IPS DF 4.7 (cell line): ENCODE results near the gene RPL18.

ENCODE experiments used
- DNase-seq: peaks from one replicate; pipeline ENCODE4 v3.0.0-alpha.2; 2013; ENCODE audit warnings: low spot score; ENCODE audit errors: extremely low read depth

Gene RPL18

DNA sequence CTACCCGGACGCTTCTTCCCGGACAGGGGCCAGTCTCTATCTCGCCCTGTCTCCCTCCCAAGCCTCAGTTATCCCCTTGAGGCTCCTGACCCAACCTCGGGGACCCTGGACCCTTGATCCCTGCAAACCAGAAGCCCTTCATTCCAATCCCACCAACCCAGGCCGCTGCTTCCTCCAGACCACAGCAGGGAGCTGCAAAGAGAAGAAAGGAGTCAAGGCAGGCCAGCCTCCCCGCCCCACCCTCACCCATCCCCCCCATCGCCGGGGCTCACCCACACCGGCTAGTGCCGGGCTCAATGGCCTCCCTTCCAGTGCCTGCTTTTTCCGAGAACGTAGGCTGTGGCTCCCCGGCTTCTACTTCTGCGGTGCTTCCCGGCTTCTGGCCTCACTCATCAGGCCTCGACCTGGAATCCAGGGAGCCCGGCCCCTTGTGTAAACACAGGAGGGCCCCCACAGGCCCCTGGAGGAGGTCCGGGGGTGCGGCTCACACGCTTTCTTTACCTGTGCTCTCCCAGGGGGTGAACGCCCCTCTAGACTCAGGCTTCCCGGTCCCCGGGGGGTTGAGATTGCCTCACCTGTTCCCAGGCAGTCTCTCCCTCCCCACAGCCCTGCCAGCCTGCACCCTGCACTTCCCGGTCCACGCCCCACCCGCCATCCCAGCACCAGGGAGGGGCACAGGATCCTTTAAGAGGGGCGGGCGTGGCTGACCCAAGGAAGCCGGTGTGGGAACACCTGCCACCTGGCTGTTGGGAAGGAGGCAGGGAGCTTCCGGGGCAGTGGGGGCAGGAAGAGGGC, 4.3 kb downstream of the RPL18 start, which contains the start of gene FAM83E:
Gene FAM83E (minus strand): TSS at position 641 of the 795 bp plus-strand sequence. CDS start 1,704 bp downstream, outside the sequence.
- no peak for DNase-seq

- no peak for DNase-seq
Observed at GRCh38 chr19:48613852-48614435, 5.0 kb downstream of the RPL18 start.

- no peak for DNase-seq
Observed at GRCh38 chr19:48613024-48613851, 5.7 kb downstream of the RPL18 start.

GRCh38 chr19:48611872-48612271, 7.1 kb downstream of the RPL18 start:
- DNase-seq, result no peak

GRCh38 chr19:48609571-48610108, 9.3 kb downstream of the RPL18 start:
- no peak for DNase-seq

DNA sequence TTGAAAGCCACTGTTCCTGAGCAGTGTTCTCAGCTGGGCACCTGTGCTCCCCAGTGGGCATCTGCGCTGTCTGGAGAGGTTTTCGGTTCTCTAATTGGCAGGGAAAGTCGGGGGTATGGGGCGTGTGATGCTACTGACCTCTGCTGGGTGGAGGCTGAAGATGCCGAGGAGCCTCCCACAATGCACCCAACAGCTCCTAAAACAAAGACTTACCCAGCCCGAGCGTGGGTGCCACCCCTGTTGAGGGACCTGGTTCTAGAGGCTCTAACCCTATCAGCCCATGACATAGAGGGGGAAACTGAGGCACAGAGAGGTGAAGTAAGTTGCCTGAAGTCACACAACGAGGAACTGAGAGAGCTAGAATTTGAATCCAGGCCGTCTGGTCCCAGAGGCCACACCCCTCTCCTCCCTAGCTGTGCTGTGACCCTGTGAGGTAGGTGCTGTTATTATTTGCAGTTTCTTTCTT, 10.1 kb downstream of the RPL18 start:
- DNase-seq, result no peak

- DNase-seq, result no peak
Observed at GRCh38 chr19:48607359-48607755, 11.6 kb downstream of the RPL18 start.

GRCh38 chr19:48606463-48607358, 12.3 kb downstream of the RPL18 start, which contains the start of gene SPACA4:
Gene SPACA4 (plus strand): TSS chr19:48606742. CDS start chr19:48606979, 237 bp downstream.
- no peak for DNase-seq

GRCh38 chr19:48603850-48604249, 15.1 kb downstream of the RPL18 start:
- no peak for DNase-seq

GRCh38 chr19:48603449-48603848, 15.5 kb downstream of the RPL18 start:
- DNase-seq, result no peak

DNA sequence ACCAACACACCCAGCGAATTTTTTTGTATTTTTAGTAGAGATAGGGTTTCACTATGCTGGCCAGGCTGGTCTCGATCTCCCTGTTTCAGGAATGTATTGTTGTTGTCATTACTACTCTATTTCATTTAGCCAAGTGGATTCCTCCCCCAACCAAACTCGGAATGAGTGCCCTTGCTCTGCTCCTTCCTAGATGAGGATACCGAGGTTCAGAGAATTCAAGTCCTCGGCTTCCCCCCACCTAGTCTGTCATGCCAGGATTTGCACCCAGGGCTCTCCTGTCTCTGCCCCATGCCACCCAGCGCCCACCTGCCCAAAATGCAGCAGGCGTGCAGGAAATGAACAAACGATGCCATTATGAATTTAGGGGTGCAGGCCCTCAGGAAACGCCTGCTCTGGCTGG, 16.0 kb downstream of the RPL18 start:
- no peak for DNase-seq

DNA sequence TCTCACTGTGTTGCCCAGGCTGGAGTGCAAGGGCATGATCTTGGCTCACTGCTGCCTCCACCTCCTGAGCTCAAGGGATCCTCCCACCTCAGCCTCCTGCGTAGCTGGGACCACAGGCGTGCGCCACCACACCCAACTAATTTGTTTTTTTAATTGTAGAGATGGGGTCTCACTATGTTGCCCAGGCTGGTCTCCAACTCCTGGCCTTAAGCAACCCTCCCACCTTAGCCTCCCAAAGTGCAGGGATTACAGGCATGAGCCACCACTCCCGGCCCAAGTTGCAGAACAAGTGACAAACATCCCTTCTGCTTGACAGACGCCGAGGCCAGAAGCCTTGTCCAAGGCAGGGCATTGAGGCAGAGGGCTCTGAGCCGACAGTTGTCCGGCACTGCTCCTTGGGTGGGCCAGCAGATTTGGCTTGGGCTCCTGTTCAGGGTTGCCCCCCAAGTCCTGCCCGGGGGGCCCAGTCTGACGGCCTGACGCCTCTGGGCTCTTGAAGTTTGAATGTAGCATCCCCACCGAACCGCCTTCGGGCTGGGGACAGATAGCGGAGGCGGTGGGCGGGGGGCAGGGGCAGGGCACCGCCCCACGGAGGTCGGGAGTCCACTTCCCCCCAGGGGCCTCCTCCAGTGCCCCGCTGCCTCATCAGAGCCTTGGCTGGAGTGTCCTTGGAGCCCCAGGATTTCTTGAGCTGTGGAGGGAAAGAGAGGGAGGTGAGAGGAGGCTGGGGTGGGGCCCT, 18.1 kb downstream of the RPL18 start:
- no peak for DNase-seq

DNA sequence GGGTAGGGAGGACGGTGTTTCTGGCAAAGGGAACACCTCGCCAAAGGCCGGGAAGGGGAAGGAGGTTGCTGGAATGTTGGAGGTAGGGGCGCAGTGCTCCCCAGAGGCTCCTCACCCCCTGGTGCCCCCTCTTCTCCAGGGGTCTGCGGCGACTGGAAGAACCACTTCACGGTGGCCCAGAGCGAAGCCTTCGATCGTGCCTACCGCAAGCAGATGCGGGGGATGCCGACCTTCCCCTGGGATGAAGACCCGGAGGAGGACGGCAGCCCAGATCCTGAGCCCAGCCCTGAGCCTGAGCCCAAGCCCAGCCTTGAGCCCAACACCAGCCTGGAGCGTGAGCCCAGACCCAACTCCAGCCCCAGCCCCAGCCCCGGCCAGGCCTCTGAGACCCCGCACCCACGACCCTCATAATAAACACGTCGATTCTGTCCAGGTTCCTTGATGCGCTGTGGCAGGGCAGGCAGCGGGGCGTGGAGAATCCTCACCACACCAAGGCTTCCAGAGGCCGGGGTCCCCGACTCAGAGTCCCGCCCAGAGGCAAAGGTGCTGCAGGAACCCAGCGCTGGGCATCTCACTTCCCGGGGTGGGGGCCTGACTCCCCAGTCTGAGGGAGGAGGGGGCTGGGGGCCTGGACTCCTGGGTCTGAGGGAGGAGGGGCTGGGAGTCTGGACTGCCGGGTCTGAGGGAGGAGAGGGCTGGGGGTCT, 19.8 kb downstream of the RPL18 start:
- DNase-seq, result no peak

GRCh38 chr19:48596679-48597465, 22.1 kb downstream of the RPL18 start:
- no peak for DNase-seq

DNA sequence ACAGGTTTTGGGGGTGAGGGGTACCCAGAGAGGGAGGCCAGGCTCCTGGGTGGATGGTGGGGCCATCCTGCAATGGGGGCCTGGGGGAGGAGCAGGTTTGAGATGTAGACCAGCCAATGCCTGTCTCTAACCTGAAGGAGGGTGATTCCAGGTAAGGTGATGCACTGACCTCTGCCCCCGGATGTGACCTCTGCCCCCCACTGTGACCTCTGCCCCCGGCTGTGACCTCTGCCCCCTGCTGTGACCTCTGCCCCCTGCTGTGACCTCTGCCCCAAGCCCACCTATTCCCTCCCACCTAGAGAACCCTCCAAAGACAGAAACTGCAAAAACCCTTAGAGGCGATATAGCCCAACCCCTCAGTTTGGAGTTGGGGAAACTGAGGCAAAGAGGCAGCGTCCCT, 22.7 kb downstream of the RPL18 start:
- no peak for DNase-seq

DNA sequence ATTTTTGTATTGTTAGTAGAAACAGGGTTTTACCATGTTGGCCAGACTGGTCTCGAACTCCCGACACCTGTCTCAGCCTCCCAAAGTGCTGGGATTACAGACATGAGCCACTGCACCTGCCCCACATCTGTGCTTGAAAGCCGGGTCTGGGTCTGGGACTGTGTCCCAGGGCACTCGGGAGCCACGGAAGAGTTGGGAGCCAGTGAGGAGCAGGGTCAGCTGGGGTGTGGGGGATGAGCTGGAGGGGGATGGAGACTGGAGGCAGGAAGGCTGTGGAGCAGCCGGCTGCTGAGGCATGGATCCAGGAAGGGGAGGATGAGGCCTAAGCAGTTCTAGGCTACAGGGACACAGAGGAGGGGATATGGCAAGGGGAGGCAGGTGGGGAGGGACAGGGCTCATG, 23.1 kb downstream of the RPL18 start:
- DNase-seq, result no peak

DNA sequence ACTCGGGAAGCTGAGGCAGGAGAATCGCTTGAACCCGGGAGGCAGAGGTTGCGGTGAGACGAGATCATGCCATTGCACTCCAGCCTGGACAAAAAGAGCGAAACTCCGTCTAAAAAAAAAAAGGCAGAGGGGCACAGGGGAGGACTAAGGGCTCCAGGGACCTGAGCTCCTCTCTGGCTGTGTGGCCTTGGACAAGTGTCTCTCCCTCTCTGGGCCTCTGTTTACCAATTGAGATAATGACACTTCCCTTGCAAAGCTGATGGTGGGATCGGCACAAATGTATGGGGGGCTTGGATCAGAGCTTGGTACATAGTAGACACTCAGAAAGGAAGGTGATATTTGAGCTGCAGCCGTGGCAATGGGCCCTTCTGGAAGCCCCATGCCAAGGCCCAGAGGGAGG, 23.8 kb downstream of the RPL18 start:
- DNase-seq, result no peak

GRCh38 chr19:48591021-48591420, 28.0 kb downstream of the RPL18 start:
- no peak for DNase-seq
